HUES48 (cell line): Measurements from ENCODE around the gene OR2A12.
"Not testable (repeated sequence)": the region's sequence is repeated elsewhere in the genome, so short reads cannot be mapped to it uniquely, and the experiment has no call there.

Experiments
- H3K27ac ChIP-seq: one replicate; pipeline ENCODE4 v1.7.0; 2013; ENCODE audit warnings: low read depth, low read length, inconsistent platforms
- H3K27me3 ChIP-seq: 2 replicates; pipeline ENCODE4 v1.6.1; 2013; ENCODE audit warnings: mild to moderate bottlenecking, low read length; ENCODE audit not compliant: control insufficient read depth, insufficient read depth
- H3K36me3 ChIP-seq: 2 replicates; pipeline ENCODE4 v1.6.1; 2013; ENCODE audit warnings: low read length; ENCODE audit not compliant: control insufficient read depth, insufficient read depth
- H3K4me1 ChIP-seq: 2 replicates; pipeline ENCODE4 v1.6.1; 2013; ENCODE audit warnings: mild to moderate bottlenecking, low read length; ENCODE audit not compliant: control insufficient read depth, insufficient read depth
- H3K4me3 ChIP-seq: 2 replicates; pipeline ENCODE4 v1.5.1; 2013; ENCODE audit warnings: mild to moderate bottlenecking, low read depth, low read length
- H3K9ac ChIP-seq: 2 replicates; pipeline ENCODE4 v1.6.1; 2013; ENCODE audit warnings: mild to moderate bottlenecking, low read depth, low read length, moderate library complexity
- H3K9me3 ChIP-seq: 2 replicates; pipeline ENCODE4 v1.6.1; 2013; ENCODE audit warnings: low read length; ENCODE audit not compliant: control insufficient read depth, insufficient read depth

Gene OR2A12

GRCh38 chr7:144118341-144118740 is 32.3 kb downstream of the OR2A12 start:
- Histone ChIP-seq H3K4me3 (no peak overlapping the region), H3K9me3 (no peaks in the 10 kb centered on the region), H3K9ac (no peak overlapping the region), H3K27ac (no peak overlapping the region), H3K36me3 (no peaks in the 10 kb centered on the region), H3K4me1 (no peaks in the 10 kb centered on the region), H3K27me3 (no peaks in the 10 kb centered on the region)

DNA sequence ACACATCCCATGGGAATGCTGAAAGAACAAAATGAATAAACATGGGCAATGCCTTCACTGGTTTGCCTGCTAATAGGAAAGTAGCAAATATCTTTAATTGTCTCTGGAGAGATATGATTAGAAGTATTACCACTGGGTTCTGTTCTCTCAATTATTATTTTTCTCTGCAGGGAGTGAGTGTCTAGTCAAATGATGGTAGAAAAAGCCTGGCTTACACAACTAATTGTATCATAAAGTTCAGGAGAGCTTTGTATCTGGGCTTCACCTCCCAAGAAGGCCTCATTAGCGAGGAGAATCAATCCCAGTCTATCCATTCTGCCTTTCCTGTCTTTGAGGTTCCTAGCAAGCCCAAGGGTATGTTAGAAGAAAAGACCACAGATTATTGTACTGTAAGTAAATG is 36.8 kb downstream of the OR2A12 start, which contains the start of gene OR2A14:
OR2A14 (plus strand) TSS at position 301 of the 400 bp plus-strand sequence. CDS start 5,937 bp downstream, outside the sequence.
- Histone ChIP-seq H3K36me3 (no peaks in the 10 kb centered on the region), H3K27me3 (no peaks in the 10 kb centered on the region), H3K9ac (no peak within 1 kb of the TSS), H3K4me1 (no peaks in the 10 kb centered on the region), H3K4me3 (no peak within 1 kb of the TSS), H3K9me3 (no peaks in the 10 kb centered on the region), H3K27ac (no peak within 1 kb of the TSS)

GRCh38 chr7:144127714-144128334 is 41.7 kb downstream of the OR2A12 start:
- no peak overlapping the region for H3K4me3 ChIP-seq
- no peaks in the 10 kb centered on the region for H3K36me3 ChIP-seq
- no peak overlapping the region for H3K27ac ChIP-seq
- H3K9me3 ChIP-seq: no peaks in the 10 kb centered on the region
- no peak overlapping the region for H3K9ac ChIP-seq
- H3K27me3 ChIP-seq: no peaks in the 10 kb centered on the region
- no peaks in the 10 kb centered on the region for H3K4me1 ChIP-seq

DNA sequence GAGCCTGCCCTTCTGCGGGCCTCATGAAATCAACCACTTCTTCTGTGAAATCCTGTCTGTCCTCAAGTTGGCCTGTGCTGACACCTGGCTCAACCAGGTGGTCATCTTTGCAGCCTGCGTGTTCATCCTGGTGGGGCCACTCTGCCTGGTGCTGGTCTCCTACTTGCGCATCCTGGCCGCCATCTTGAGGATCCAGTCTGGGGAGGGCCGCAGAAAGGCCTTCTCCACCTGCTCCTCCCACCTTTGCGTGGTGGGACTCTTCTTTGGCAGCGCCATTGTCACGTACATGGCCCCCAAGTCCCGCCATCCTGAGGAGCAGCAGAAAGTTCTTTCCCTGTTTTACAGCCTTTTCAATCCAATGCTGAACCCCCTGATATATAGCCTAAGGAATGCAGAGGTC is 43.5 kb downstream of the OR2A12 start:
- not testable (repeated sequence) for H3K36me3 ChIP-seq, H3K9ac ChIP-seq, H3K4me3 ChIP-seq, H3K27ac ChIP-seq, H3K4me1 ChIP-seq, H3K27me3 ChIP-seq, H3K9me3 ChIP-seq

- H3K4me3 ChIP-seq: no peak overlapping the region
- H3K9me3 ChIP-seq: no peaks in the 10 kb centered on the region
- no peaks in the 10 kb centered on the region for H3K36me3 ChIP-seq
- H3K4me1 ChIP-seq: no peaks in the 10 kb centered on the region
- no peaks in the 10 kb centered on the region for H3K27me3 ChIP-seq
- H3K9ac ChIP-seq: no peak overlapping the region
- no peak overlapping the region for H3K27ac ChIP-seq
Measured at GRCh38 chr7:144130730-144131129, 44.7 kb downstream of the OR2A12 start.

GRCh38 chr7:144132262-144132661 is 46.2 kb downstream of the OR2A12 start:
- no peaks in the 10 kb centered on the region for H3K4me1 ChIP-seq
- no peaks in the 10 kb centered on the region for H3K27me3 ChIP-seq
- no peaks in the 10 kb centered on the region for H3K9me3 ChIP-seq
- no peak overlapping the region for H3K9ac ChIP-seq
- H3K27ac ChIP-seq: no peak overlapping the region
- H3K36me3 ChIP-seq: no peaks in the 10 kb centered on the region
- no peak overlapping the region for H3K4me3 ChIP-seq

GRCh38 chr7:144133307-144133706 is 47.2 kb downstream of the OR2A12 start:
- H3K36me3 ChIP-seq: no peaks in the 10 kb centered on the region
- no peak overlapping the region for H3K27ac ChIP-seq
- no peak overlapping the region for H3K4me3 ChIP-seq
- no peak overlapping the region for H3K9ac ChIP-seq
- H3K4me1 ChIP-seq: no peaks in the 10 kb centered on the region
- H3K27me3 ChIP-seq: no peaks in the 10 kb centered on the region
- H3K9me3 ChIP-seq: no peaks in the 10 kb centered on the region

DNA sequence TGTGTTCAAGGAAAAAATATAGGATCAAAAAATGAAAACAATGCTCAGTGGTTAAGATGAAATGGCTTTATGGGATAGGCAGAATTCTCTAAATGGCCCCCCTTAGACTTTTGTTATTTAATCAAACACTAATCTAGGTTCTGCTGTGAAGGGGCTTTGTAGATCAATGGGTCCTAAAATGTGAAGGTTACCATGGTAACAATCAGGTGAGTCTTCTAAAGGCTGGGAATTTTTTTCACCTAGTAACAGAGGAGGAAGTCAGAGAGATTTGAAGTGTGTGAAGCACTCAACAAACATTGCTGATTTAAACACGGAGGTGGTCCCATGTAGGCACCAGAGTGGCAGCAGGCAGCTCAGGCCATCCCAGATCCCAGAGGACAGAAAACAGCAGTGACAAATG is 48.0 kb downstream of the OR2A12 start:
- no peaks in the 10 kb centered on the region for H3K36me3 ChIP-seq
- no peak overlapping the region for H3K9ac ChIP-seq
- H3K4me3 ChIP-seq: no peak overlapping the region
- no peaks in the 10 kb centered on the region for H3K27me3 ChIP-seq
- H3K9me3 ChIP-seq: no peaks in the 10 kb centered on the region
- no peaks in the 10 kb centered on the region for H3K4me1 ChIP-seq
- H3K27ac ChIP-seq: no peak overlapping the region

DNA sequence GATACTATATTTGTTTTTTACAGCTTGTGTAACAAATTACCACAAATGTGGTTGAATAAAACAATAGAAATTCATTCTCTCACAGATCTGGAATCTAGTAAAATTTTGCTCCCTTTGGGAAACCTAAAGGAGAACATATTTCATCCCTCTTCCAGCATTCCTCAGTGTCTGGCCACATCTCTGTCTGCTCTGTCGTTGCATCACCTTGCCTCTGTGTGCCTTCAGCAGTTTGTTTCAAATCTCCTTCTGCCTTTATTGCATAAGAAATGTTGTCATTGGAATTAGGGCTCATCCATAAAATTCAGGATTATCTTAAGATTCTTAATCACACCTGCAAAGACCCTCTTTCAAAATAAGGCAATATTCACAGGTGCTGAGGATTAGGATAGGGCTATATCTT is 51.4 kb downstream of the OR2A12 start:
- no peaks in the 10 kb centered on the region for H3K27me3 ChIP-seq

GRCh38 chr7:144142187-144142586 is 56.1 kb downstream of the OR2A12 start:
- no peak overlapping the region for H3K27ac ChIP-seq
- H3K9ac ChIP-seq: no peak overlapping the region
- no peak overlapping the region for H3K4me3 ChIP-seq

More for the DNA sequence above, 51.4 kb downstream of the OR2A12 start:
- no peaks in the 10 kb centered on the region for H3K4me1 ChIP-seq
- H3K9ac ChIP-seq: no peak overlapping the region
- H3K36me3 ChIP-seq: no peaks in the 10 kb centered on the region
- H3K4me3 ChIP-seq: no peak overlapping the region
- H3K9me3 ChIP-seq: no peaks in the 10 kb centered on the region
- no peak overlapping the region for H3K27ac ChIP-seq

DNA sequence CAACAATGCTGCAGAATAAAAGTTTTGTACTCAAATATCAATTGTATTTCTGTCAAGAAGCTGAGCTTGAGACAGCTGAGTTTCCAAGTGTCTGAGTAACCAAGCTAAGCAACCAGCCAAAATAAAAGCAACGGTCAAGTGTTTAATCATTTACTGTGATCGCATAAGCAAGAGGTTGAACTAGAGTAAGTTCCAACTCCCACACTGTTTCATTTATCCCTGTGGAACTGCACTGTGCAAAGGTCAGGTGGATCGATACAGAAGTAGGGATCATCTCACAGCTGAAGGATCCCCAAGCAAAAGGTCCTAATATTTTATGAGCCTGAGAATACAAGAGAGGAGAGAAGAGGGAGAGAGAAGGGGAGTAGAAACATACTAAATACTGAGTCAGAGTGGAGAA is 58.3 kb downstream of the OR2A12 start:
- H3K27ac ChIP-seq: no peak overlapping the region
- H3K27me3 ChIP-seq: no peaks in the 10 kb centered on the region
- H3K9me3 ChIP-seq: peaks cover 18% of the 10 kb centered on the region; the same call in 1 of the 2 replicates
- no peak overlapping the region for H3K4me3 ChIP-seq
- no peaks in the 10 kb centered on the region for H3K36me3 ChIP-seq
- no peaks in the 10 kb centered on the region for H3K4me1 ChIP-seq
- H3K9ac ChIP-seq: no peak overlapping the region

More at GRCh38 chr7:144142187-144142586, 56.1 kb downstream of the OR2A12 start:
- Histone ChIP-seq H3K36me3 (no peaks in the 10 kb centered on the region), H3K4me1 (no peaks in the 10 kb centered on the region), H3K9me3 (no peaks in the 10 kb centered on the region), H3K27me3 (no peaks in the 10 kb centered on the region)
